ENCODE results near the gene ZNF692.
"Not testable (repeated sequence)": the region's sequence is repeated elsewhere in the genome, so short reads cannot be mapped to it uniquely, and the experiment has no call there.

Gene ZNF692

DNA sequence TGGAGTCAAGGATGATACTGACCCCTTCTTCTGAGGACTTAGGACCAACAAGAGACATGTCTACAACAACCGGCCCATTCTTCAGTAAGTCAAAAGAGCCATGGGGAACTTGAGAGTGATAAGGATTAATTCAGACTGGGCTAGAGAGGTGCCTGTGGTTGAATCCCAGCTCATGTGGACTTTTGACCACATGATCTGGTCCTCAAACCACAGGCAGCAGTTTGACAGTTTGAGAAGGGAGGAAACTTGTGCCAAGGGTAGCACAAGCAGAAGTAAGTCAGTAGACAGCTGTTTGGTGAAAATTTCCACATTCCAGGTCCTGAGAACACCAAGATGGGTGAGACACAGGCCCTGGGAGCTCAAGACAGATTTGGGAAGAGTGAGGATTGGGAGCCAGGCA, 53.0 kb downstream of the ZNF692 start:
- DNase-seq = peak; percentile 51 to 84 (median 78)

DNA sequence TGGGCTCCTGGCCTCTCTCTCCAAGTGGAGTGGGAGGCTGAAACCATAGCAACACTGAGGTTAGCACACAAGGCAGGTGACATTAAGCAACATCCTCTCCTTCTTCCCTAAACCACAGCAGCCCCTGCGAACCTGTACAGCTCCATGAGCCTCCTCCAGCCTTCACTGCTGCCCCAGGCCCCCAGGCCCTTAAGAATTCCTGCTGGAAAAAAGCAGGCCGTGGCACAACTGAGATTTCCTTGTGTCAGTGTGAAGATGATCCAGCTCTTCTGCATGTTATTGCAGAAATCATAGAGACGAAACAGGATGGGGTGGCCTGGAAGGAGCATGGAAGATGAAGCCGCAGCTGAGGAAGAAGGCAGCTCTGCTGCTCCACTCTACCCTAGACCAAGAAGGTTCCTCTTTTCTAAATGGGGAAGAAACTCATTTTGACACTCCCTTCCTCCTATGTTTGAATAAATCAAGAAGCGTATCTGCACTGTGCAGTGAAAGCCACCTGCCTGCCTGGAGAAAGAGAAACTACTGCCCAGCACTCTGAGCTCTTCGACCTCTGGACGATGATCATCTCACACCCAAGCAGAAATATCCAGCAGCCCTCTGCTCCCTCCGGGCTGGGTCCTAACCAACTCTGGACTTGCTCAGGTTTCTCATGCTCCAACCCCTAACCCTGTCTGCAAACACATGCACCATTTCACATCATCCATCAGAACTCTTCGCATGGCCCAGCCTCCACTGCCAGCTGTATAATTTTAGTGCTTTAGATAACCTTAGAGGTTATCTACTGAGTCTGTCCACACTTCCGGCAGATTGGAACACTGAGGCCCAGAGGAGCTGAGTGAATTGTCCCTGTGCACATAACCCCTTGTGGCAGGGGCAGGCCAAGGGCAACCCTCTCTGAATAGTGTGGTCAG, 53.9 kb downstream of the ZNF692 start:
- DNase-seq = peak; percentile 68 to 92 (median 86)

DNA sequence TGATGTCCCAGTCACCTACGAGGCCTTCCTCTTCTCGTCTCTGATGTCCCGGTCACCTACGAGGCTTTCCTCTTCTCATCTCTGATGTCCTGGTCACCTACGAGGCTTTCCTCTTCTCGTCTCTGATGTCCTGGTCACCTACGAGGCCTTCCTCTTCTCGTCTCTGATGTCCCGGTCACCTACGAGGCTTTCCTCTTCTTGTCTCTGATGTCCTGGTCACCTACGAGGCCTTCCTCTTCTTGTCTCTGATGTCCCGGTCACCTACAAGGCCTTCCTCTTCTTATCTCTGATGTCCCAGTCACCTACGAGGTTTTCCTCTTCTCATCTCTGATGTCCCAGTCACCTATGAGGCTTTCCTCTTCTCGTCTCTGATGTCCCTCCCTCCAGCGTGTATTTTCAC, 55.4 kb downstream of the ZNF692 start:
- DNase-seq = not testable (repeated sequence)

DNA sequence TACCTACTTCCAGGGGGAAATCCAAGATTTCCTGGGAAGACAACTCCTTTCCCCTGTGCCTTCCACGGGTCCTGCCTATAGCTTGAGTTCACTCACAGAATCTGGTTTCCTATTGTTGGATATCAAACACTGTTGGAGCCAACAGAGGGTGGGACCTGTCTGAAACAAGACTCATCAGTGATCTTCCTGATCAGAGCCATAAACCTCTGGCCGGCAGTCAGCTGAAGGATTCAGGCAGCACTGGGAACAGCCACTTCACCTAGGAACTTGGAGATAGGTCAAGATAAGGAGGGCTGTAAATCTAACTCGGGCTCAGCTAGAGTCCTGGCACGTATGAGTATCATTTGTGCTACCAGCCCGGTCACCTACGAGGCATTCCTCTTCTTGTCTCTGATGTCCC, 56.4 kb downstream of the ZNF692 start:
- DNase-seq = no peak

DNA sequence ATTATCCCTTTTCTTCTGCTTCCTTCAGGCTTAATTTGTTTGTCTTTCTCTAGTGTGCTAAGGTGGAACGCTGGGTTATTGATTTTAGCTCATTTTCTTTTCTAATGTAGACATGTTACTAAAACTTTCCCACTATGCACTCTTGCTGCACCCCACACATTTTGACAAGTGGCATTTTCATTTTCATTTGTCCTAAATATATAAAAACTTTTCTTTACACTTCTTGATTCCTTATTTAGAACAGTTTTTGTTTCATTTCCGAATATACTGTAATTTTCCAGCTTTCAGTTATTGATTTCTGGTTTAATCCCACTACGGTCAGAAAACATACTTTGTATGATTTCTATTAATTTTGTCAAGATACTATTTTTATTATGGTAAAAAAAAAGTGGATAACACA, 58.4 kb downstream of the ZNF692 start:
- no peak for DNase-seq

Data from suppressor macrophage (primary cell).